ENCODE results near the gene IFIT3.

- TF ChIP-seq FOXM1 (IDR thresholded peaks at IDR 0.05; ENCODE audit: borderline replicate concordance, low read depth) (no peak), NFIC (IDR thresholded peaks at IDR 0.05) (no peak), TAF1 (IDR thresholded peaks at IDR 0.05; ENCODE audit: low read depth) (no peak), EGR1 (IDR thresholded peaks at IDR 0.05) (no peak), EP300 (IDR thresholded peaks at IDR 0.05; ENCODE audit: borderline replicate concordance) (no peak), RAD21 (IDR thresholded peaks at IDR 0.05; ENCODE audit: low read depth) (no peak), USF1 (IDR thresholded peaks at IDR 0.05) (no peak), REST (IDR thresholded peaks at IDR 0.05; ENCODE audit: low read depth) (no peak), CEBPB (IDR thresholded peaks at IDR 0.05) (no peak), YY1 (IDR thresholded peaks at IDR 0.05; ENCODE audit: low read depth) (no peak), MAX (IDR thresholded peaks at IDR 0.05) (no peak), TCF12 (IDR thresholded peaks at IDR 0.05; ENCODE audit: low read depth) (no peak), TEAD4 (IDR thresholded peaks at IDR 0.05) (no peak)
Observed at GRCh38 chr10:89348975-89349374, 21.2 kb downstream of the IFIT3 start.

Measured in Ishikawa (cell line).